ENCODE results near the gene NCOA5.

GRCh38 chr20:46046588-46047310, 43.0 kb downstream of the NCOA5 start:
- TF ChIP-seq CTCF (optimal IDR thresholded peaks at IDR 0.05 in 1 of 3, IDR thresholded peaks at IDR 0.05 in 1 of 3, conservative IDR thresholded peaks at IDR 0.05 in 1 of 3; ENCODE audit: extremely low read depth in 1 of 3, insufficient read depth in 2 of 3, low read length in 3 of 3) (no peak), EZH2 (IDR thresholded peaks at IDR 0.05; ENCODE audit: low read length) (no peak)
